ENCODE data around the gene CHDH.

The CHDH gene

DNA sequence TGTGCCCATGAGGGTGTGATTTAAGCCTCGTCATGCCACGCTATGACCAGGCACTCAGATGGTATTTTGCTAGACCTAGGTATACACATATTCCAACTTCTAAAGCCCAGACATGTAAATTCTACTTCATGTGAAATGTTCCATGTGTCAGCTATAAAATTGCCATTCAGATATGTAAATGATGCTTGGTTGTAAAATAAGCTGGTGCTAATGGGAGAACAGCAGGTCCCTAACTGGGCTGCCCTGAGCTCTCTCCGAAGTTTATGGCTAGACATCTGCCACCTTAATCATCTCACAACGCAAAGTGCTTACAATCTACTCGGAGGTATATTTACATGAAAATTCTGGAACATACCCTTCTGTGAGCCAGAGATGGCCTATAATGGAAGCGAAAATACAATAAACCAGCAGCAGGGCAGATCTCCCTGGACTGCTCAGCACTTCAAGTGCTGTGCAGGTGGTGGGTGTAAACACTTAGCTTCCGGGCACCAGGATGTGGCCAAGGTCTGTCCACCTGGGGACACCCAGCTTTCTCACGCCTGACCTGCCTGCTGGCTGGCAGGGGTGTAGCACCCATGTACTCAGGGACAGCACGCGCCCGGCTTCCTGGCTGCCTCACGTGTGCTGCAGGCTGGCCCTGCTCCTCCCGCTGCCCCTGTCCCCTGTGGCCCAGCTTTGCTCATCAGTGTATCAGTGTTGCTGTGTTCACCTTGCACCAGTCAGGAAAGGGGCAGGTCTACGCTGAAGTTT is 82.0 kb downstream of the CHDH start:
- Histone ChIP-seq H3K9me3 (ENCODE audit: control insufficient read depth, low read length) (no peaks in the 10 kb centered on the region), H3K27me3 (replicated peaks; ENCODE audit: control insufficient read depth, insufficient read depth, low read length) (peaks cover 25% of the 10 kb centered on the region), H3K4me3 (ENCODE audit: low read length) (no peak overlapping the region), H3K4me1 (ENCODE audit: control insufficient read depth, insufficient read depth, low read length) (no peaks in the 10 kb centered on the region), H3K9ac (ENCODE audit: low read length) (no peak overlapping the region), H3K36me3 (ENCODE audit: control insufficient read depth, insufficient read depth, low read length, severe bottlenecking) (no peaks in the 10 kb centered on the region)
- no peak for DNase-seq (ENCODE audit: low read depth)

DNA sequence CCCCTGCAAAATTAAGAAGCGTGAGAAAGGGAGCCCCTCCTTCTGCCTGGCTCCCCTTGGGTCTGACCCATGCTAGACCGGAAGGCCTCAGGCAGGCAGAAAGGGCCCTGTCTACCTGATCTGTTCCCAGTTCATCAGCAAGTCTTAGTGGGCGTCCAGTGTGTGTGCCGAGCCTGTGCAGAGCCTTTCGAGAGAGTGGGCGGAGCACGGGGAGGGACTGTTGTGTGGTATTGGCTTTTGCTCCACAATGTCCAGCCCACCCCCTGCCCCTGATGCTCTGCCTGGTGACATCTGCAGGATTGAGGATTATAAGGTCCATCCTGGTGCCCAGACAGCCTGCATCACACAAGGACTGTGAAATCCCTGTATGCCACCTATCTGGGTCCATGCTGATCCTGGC is 82.9 kb downstream of the CHDH start:
- Histone ChIP-seq H3K9ac (ENCODE audit: low read length) (no peak overlapping the region), H3K27me3 (replicated peaks; ENCODE audit: control insufficient read depth, insufficient read depth, low read length) (peaks cover 19% of the 10 kb centered on the region), H3K36me3 (ENCODE audit: control insufficient read depth, insufficient read depth, low read length, severe bottlenecking) (no peaks in the 10 kb centered on the region), H3K4me3 (ENCODE audit: low read length) (no peak overlapping the region), H3K4me1 (ENCODE audit: control insufficient read depth, insufficient read depth, low read length) (no peaks in the 10 kb centered on the region), H3K9me3 (ENCODE audit: control insufficient read depth, low read length) (no peaks in the 10 kb centered on the region)
- DNase-seq (ENCODE audit: low read depth) = no peak
